ENCODE results near the gene MRO. TPM values are rescaled to one million over a fixed set of nuclear protein-coding genes. Genes with fewer than 3 reads are reported as not detected.

MRO gene
- total and polyA plus RNA-seq, 2 of the 4 experiments (the other 2 are of a cell fraction), result not detected

GRCh38 chr18:50791599-50792438, 28.0 kb downstream of the MRO start:
- in situ Hi-C loops (cut with MboI; ENCODE audit: low sequenced_read_pairs) (no loop called here), dilution Hi-C loops (cut with HindIII; ENCODE audit: low sequenced_read_pairs, unreplicated experiment) (no loop called here), intact Hi-C loops (cut with micrococcal nuclease) (no loop called here)
- Histone ChIP-seq H2BK20ac (ENCODE audit: low read depth, low read length) (no peak overlapping the region), H3K23ac (ENCODE audit: low read depth, low read length) (no peak overlapping the region), H2BK5ac (ENCODE audit: low read depth, low read length, poor library complexity, severe bottlenecking) (no peak overlapping the region), H2AK9ac (replicated peaks; ENCODE audit: low read depth, low read length, poor library complexity) (no peak overlapping the region), H2BK120ac (ENCODE audit: low read depth, low read length) (no peak overlapping the region), H2BK15ac (ENCODE audit: low read depth, low read length) (no peak overlapping the region), H3K4ac (ENCODE audit: low read depth, low read length) (no peak overlapping the region), H3K14ac (replicated peaks; ENCODE audit: low read depth, low read length) (no peak overlapping the region), H3K56ac (ENCODE audit: extremely low read depth, insufficient read depth, low read length) (no peak overlapping the region), H2AFZ (replicated peaks; ENCODE audit: low read length, poor library complexity) (no peak overlapping the region), H3K4me2 (ENCODE audit: low read depth, low read length) (no peak overlapping the region), H2AK5ac (ENCODE audit: low read depth, low read length) (no peak overlapping the region), H3K36me3 (ENCODE audit: control insufficient read depth, insufficient read depth, low read length) (no peaks in the 10 kb centered on the region), H3K4me3 (ENCODE audit: insufficient read depth, low read depth, low read length) (no peak overlapping the region), H3K18ac (ENCODE audit: low read depth, low read length) (no peak overlapping the region), H3K9me1 (ENCODE audit: insufficient read depth, low read length) (no peaks in the 10 kb centered on the region), H4K8ac (ENCODE audit: low read depth in 2 of 2, low read length in 2 of 2) (no peak overlapping the region), H3K27me3 (ENCODE audit: control insufficient read depth, insufficient read depth, low read length) (no peaks in the 10 kb centered on the region), H4K91ac (ENCODE audit: insufficient read depth, low read depth, low read length) (no peak overlapping the region), H4K20me1 (ENCODE audit: insufficient read depth, low read length) (no peaks in the 10 kb centered on the region), H3K9ac (ENCODE audit: low read depth, low read length) (no peak overlapping the region), H3K79me1 (ENCODE audit: low read depth in 1 of 2, low read length in 2 of 2) (no peaks in the 10 kb centered on the region), H4K5ac (ENCODE audit: low read depth, low read length) (no peak overlapping the region), H3K4me1 (ENCODE audit: control insufficient read depth, insufficient read depth, low read length) (no peaks in the 10 kb centered on the region), H3K27ac (ENCODE audit: insufficient read depth, low read length) (no peak overlapping the region), H3K9me3 (ENCODE audit: control insufficient read depth, insufficient read depth, low read length) (no peaks in the 10 kb centered on the region)
- DNase-seq (no peak), ATAC-seq (ENCODE audit: low read depth) (no peak)
- CTCF ChIA-PET, result no interaction called here
- no CpG with 5 or more reads among the region's 4 CpGs for WGBS, 2 experiments (ENCODE audit: extremely low coverage in 2 of 2, insufficient read length in 1 of 2)
- no peak for TF ChIP-seq CEBPB (IDR thresholded peaks at IDR 0.05; ENCODE audit: low read depth, low read length)
- TF ChIP-seq POLR2A (IDR thresholded peaks at IDR 0.05; ENCODE audit: low read depth, low read length), result no peak
- no peak for TF ChIP-seq SMC3 (IDR thresholded peaks at IDR 0.05; ENCODE audit: low read depth, low read length)
- no peak for TF ChIP-seq MXI1 (IDR thresholded peaks at IDR 0.05; ENCODE audit: borderline replicate concordance, low read depth, low read length)
- no peak for TF ChIP-seq FOS (IDR thresholded peaks at IDR 0.05; ENCODE audit: low read depth, low read length)
- TF ChIP-seq RCOR1 (IDR thresholded peaks at IDR 0.05; ENCODE audit: insufficient replicate concordance, low read length), result no peak
- no peak for TF ChIP-seq ELK1 (IDR thresholded peaks at IDR 0.05; ENCODE audit: borderline replicate concordance, low read depth, low read length)
- no peak for TF ChIP-seq USF2 (IDR thresholded peaks at IDR 0.05; ENCODE audit: low read depth, low read length)
- TF ChIP-seq CTCF (conservative IDR thresholded peaks at IDR 0.05; ENCODE audit: low read depth, low read length), result no peak
- TF ChIP-seq MAZ (IDR thresholded peaks at IDR 0.05; ENCODE audit: borderline replicate concordance, low read depth, low read length), result no peak
- no peak for TF ChIP-seq NFE2L2 (IDR thresholded peaks at IDR 0.05; ENCODE audit: low read depth, low read length)
- no peak for TF ChIP-seq BHLHE40 (IDR thresholded peaks at IDR 0.05; ENCODE audit: low read depth, low read length)
- TF ChIP-seq CHD1 (IDR thresholded peaks at IDR 0.05; ENCODE audit: low read depth, low read length), result no peak
- TF ChIP-seq RFX5 (IDR thresholded peaks at IDR 0.05; ENCODE audit: low read depth, low read length), result no peak
- TF ChIP-seq RAD21 (IDR thresholded peaks at IDR 0.05; ENCODE audit: low read length), result no peak
- no peak for TF ChIP-seq MAFK (IDR thresholded peaks at IDR 0.05; ENCODE audit: low read depth, low read length)
- POLR2A ChIA-PET (ENCODE audit: unreplicated experiment), result no interaction called here
- no TSS peak for BruUV-seq (replicated peaks)
